H9 (cell line): ENCODE data around the gene HAL. TPM values are rescaled to one million over a fixed set of nuclear protein-coding genes. Genes with fewer than 3 reads are reported as not detected.

Experiments used
- DNase-seq: peaks from one replicate; pipeline ENCODE4 v3.0.0-alpha.2; 2017
- H2AFZ ChIP-seq: one replicate; pipeline ENCODE4 v1.6.1; 2013; ENCODE audit warnings: mild to moderate bottlenecking, low read length, control low read depth, moderate library complexity
- H2AK5ac ChIP-seq: 2 replicates; pipeline ENCODE4 v1.6.1; 2013; ENCODE audit warnings: low read length, control low read depth, mixed read lengths; ENCODE audit not compliant: insufficient read length
- H2BK120ac ChIP-seq: one replicate; pipeline ENCODE4 v1.6.1; 2013; ENCODE audit warnings: low read depth, mild to moderate bottlenecking, low read length, control low read depth, inconsistent platforms; ENCODE audit not compliant: poor library complexity, severe bottlenecking
- H2BK12ac ChIP-seq: 2 replicates; pipeline ENCODE4 v1.6.1; 2013; ENCODE audit warnings: low read length, control low read depth, mixed read lengths, low read depth; ENCODE audit not compliant: insufficient read length
- H2BK15ac ChIP-seq: 2 replicates; pipeline ENCODE4 v1.6.1; 2013; ENCODE audit warnings: low read depth, low read length, control low read depth
- H2BK20ac ChIP-seq: one replicate; pipeline ENCODE4 v1.6.1; 2013; ENCODE audit warnings: low read depth, mild to moderate bottlenecking, low read length, control low read depth, inconsistent platforms; ENCODE audit not compliant: poor library complexity, severe bottlenecking
- H2BK5ac ChIP-seq: 2 replicates; pipeline ENCODE4 v1.6.1; 2013; ENCODE audit warnings: low read length, control low read depth, mixed read lengths; ENCODE audit not compliant: insufficient read length
- H3K14ac ChIP-seq: 2 replicates; pipeline ENCODE4 v1.6.1; 2013; ENCODE audit warnings: low read length, control low read depth; ENCODE audit not compliant: insufficient read depth
- H3K18ac ChIP-seq: 2 replicates; pipeline ENCODE4 v1.6.1; 2013; ENCODE audit warnings: low read depth, mild to moderate bottlenecking, mixed read lengths, low read length, control low read depth; ENCODE audit not compliant: insufficient read length
- H3K23ac ChIP-seq: 2 replicates; pipeline ENCODE4 v1.6.1; 2013; ENCODE audit warnings: low read length, control low read depth, mixed read lengths, low read depth; ENCODE audit not compliant: insufficient read length
- H3K23me2 ChIP-seq: 2 replicates; pipeline ENCODE4 v1.6.1; 2013; ENCODE audit warnings: low read depth, mild to moderate bottlenecking, mixed read lengths, low read length, control low read depth; ENCODE audit not compliant: insufficient read length, poor library complexity, severe bottlenecking
- H3K27ac ChIP-seq: 2 replicates; pipeline ENCODE4 v1.5.1; 2013; ENCODE audit warnings: low read length, control low read depth, mixed read lengths, low read depth; ENCODE audit not compliant: insufficient read length
- H3K27me3 ChIP-seq: 2 replicates; pipeline ENCODE4 v1.6.1; 2013; ENCODE audit warnings: low read length, control low read depth, inconsistent platforms; ENCODE audit not compliant: insufficient read depth
- H3K4ac ChIP-seq: 2 replicates; pipeline ENCODE4 v1.6.1; 2013; ENCODE audit warnings: low read depth, mild to moderate bottlenecking, control low read depth, inconsistent platforms, low read length, moderate library complexity
- H3K4me1 ChIP-seq: 2 replicates; pipeline ENCODE4 v1.6.1; 2013; ENCODE audit warnings: low read length, control low read depth, inconsistent platforms; ENCODE audit not compliant: insufficient read depth
- H3K4me2 ChIP-seq: 2 replicates; pipeline ENCODE4 v1.6.1; 2013; ENCODE audit warnings: low read length, control low read depth, mixed read lengths; ENCODE audit not compliant: insufficient read length, insufficient read depth
- H3K56ac ChIP-seq: 2 replicates; pipeline ENCODE4 v1.6.1; 2013; ENCODE audit warnings: low read depth, mild to moderate bottlenecking, mixed read lengths, low read length, control low read depth; ENCODE audit not compliant: insufficient read length
- H3K79me1 ChIP-seq: 2 replicates; pipeline ENCODE4 v1.6.1; 2013; ENCODE audit warnings: low read depth, mild to moderate bottlenecking, moderate library complexity, low read length, control low read depth, inconsistent platforms; ENCODE audit not compliant: insufficient read depth, poor library complexity, severe bottlenecking
- H3K79me2 ChIP-seq: 2 replicates; pipeline ENCODE4 v1.6.1; 2013; ENCODE audit warnings: low read length, control low read depth, inconsistent platforms; ENCODE audit not compliant: insufficient read depth
- H3K9ac ChIP-seq: 2 replicates; pipeline ENCODE4 v1.6.1; 2013; ENCODE audit warnings: low read length, control low read depth, mixed read lengths; ENCODE audit not compliant: insufficient read length; ENCODE audit errors: extremely low read depth
- H3K9me3 ChIP-seq: one replicate; pipeline ENCODE4 v1.6.1; 2013; ENCODE audit warnings: low read depth, low read length, inconsistent platforms; ENCODE audit not compliant: control insufficient read depth
- H3T11ph ChIP-seq: one replicate; pipeline ENCODE4 v1.6.1; 2013; ENCODE audit warnings: mild to moderate bottlenecking, low read length, control low read depth, inconsistent platforms
- H4K20me1 ChIP-seq: one replicate; pipeline ENCODE4 v1.6.1; 2013; ENCODE audit not compliant: control insufficient read depth, insufficient read length, insufficient read depth
- H4K5ac ChIP-seq: 2 replicates; pipeline ENCODE4 v1.6.1; 2013; ENCODE audit warnings: low read depth, mild to moderate bottlenecking, mixed read lengths, low read length, control low read depth; ENCODE audit not compliant: insufficient read length
- H4K8ac ChIP-seq: replicated peaks from 2 replicates; pipeline ENCODE4 v1.6.1; 2013; ENCODE audit warnings: low read length, control low read depth, mixed read lengths, low read depth; ENCODE audit not compliant: insufficient read length
- H4K91ac ChIP-seq: 2 replicates; pipeline ENCODE4 v1.6.1; 2013; ENCODE audit warnings: low read depth, mild to moderate bottlenecking, moderate library complexity, mixed read lengths, low read length, control low read depth; ENCODE audit not compliant: insufficient read length
- H3K27ac Mint-ChIP-seq, 3 experiments: 2 replicates in 2 of 3; 3 replicates in 1 of 3; pipeline ENCODE4 v1.8.0; 2020 to 2021; ENCODE audit warnings: mixed read lengths in 3 of 3, mild to moderate bottlenecking in 1 of 3, moderate library complexity in 1 of 3
- H3K27me3 Mint-ChIP-seq: 2 replicates; pipeline ENCODE4 v1.8.0; 2021; ENCODE audit warnings: low read depth, mild to moderate bottlenecking, moderate library complexity, mixed read lengths
- H3K36me3 Mint-ChIP-seq, 3 experiments: 2 replicates in 2 of 3; 3 replicates in 1 of 3; pipeline ENCODE4 v1.8.0; 2020 to 2021; ENCODE audit warnings: low read depth in 3 of 3, mixed read lengths in 3 of 3; ENCODE audit not compliant: insufficient read depth in 1 of 3
- H3K4me1 Mint-ChIP-seq, 2 experiments: 2 replicates each; pipeline ENCODE4 v1.8.0; 2020; ENCODE audit warnings: mixed read lengths in 2 of 2
- H3K4me3 Mint-ChIP-seq, 2 experiments: 2 replicates in 1 of 2; 3 replicates in 1 of 2; pipeline ENCODE4 v1.8.0; 2020 to 2021; ENCODE audit warnings: mild to moderate bottlenecking in 2 of 2, mixed read lengths in 2 of 2, moderate library complexity in 1 of 2
- H3K9me3 Mint-ChIP-seq, 2 experiments: 2 replicates in 1 of 2; 3 replicates in 1 of 2; pipeline ENCODE4 v1.8.0; 2020; ENCODE audit warnings: mild to moderate bottlenecking in 2 of 2, mixed read lengths in 2 of 2, moderate library complexity in 1 of 2
- WGBS: extraction: QIAGEN DNeasy Blood & Tissue Kit; methylation state at CpG from one replicate; pipeline ENCODE4 v1.1.7; 2013; ENCODE audit warnings: missing lambda C conversion rate, low lambda C conversion rate, mixed read lengths; ENCODE audit not compliant: insufficient read length; ENCODE audit errors: extremely low coverage; 5-methylcytosine and 5-hydroxymethylcytosine counted together
- total RNA-seq: library from RNA; stranded (reverse); gene quantifications from 2 replicates; pipeline ENCODE4 v1.2.1, GENCODE V29; 2021
- TF ChIP-seq, protein P1 (sequence below): fragments of 200-600 bp; sonication (generic); conservative IDR thresholded peaks from 3 replicates; pipeline ENCODE4 v1.8.0; 2021; ENCODE audit warnings: antibody characterized with exemption, mild to moderate bottlenecking

HAL gene
- total RNA-seq, 1 experiment from 2014 or later: 0.35 TPM

DNA sequence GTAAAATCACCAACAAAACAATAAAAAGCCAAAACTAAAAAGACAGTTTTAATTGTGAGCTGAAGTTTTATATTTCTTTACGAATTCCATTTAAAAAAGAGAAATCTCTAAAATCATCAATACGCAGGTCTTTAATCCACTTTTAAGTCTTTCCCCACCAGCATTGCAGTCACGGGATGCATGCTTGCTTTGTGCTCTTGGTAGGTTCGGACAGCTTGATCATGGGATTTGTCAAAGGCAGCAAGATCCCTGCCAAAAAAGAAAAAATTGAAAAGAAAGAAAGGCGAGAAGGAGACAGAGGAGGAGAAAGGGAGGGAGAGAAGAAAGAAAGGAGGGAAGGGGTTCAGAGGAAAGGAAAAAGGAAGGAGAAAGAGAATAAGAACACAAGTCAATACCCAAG lies 4.7 kb upstream of the HAL start:
- Histone ChIP-seq H3K56ac (no peak overlapping the region), H3K79me2 (no peaks in the 10 kb centered on the region), H3K23ac (no peak overlapping the region), H4K20me1 (no peaks in the 10 kb centered on the region), H3K4me2 (no peak overlapping the region), H3K23me2 (no peaks in the 10 kb centered on the region), H3K9ac (no peak overlapping the region), H3K4me1 (no peaks in the 10 kb centered on the region), H3K27me3 (no peaks in the 10 kb centered on the region), H3K27ac (no peak overlapping the region), H3K79me1 (no peaks in the 10 kb centered on the region), H2BK15ac (no peak overlapping the region), H2AFZ (no peak overlapping the region), H2BK120ac (no peak overlapping the region), H2BK20ac (no peak overlapping the region), H3K9me3 (no peaks in the 10 kb centered on the region), H4K8ac (no peak overlapping the region), H2BK5ac (no peak overlapping the region), H3K4ac (no peak overlapping the region), H4K91ac (no peak overlapping the region), H2AK5ac (no peak overlapping the region), H2BK12ac (no peak overlapping the region), H3T11ph (no peak overlapping the region), H3K18ac (no peak overlapping the region), H3K14ac (no peak overlapping the region), H4K5ac (no peak overlapping the region)
- H3K9me3 Mint-ChIP-seq: no peaks in the 10 kb centered on the region
- H3K27ac Mint-ChIP-seq: peak overlapping the region in 1 of 3 experiments; percentile 32; a peak in 1 of 7 replicates
- no CpG with 5 or more reads among the region's 5 CpGs for WGBS
- H3K4me3 Mint-ChIP-seq: no peak overlapping the region
- TF ChIP-seq, protein P1, sequence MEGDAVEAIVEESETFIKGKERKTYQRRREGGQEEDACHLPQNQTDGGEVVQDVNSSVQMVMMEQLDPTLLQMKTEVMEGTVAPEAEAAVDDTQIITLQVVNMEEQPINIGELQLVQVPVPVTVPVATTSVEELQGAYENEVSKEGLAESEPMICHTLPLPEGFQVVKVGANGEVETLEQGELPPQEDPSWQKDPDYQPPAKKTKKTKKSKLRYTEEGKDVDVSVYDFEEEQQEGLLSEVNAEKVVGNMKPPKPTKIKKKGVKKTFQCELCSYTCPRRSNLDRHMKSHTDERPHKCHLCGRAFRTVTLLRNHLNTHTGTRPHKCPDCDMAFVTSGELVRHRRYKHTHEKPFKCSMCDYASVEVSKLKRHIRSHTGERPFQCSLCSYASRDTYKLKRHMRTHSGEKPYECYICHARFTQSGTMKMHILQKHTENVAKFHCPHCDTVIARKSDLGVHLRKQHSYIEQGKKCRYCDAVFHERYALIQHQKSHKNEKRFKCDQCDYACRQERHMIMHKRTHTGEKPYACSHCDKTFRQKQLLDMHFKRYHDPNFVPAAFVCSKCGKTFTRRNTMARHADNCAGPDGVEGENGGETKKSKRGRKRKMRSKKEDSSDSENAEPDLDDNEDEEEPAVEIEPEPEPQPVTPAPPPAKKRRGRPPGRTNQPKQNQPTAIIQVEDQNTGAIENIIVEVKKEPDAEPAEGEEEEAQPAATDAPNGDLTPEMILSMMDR: no peak
- no peaks in the 10 kb centered on the region for H3K27me3 Mint-ChIP-seq
- DNase-seq: no peak
- peaks cover 6 to 8% of the 10 kb centered on the region in 2 experiments for H3K4me1 Mint-ChIP-seq
- peaks cover 9 to 32% (median 32%) of the 10 kb centered on the region in 3 experiments; a peak in 6 of 7 replicates for H3K36me3 Mint-ChIP-seq
